H1 (cell line): ENCODE results near the gene CHD1. TPM values are rescaled to one million over a fixed set of nuclear protein-coding genes. Genes with fewer than 3 reads are reported as not detected.

Experiments used
- CTCF ChIA-PET: fragments of 300-600 bp; sonication (Branson Sonifier 250); formaldehyde crosslinking; loops from one replicate; lab custom pipeline; 2021; ENCODE audit not compliant: partially characterized antibody; lab: Charles Lee
- POLR2A ChIA-PET: fragments of 300-600 bp; sonication (Branson Sonifier 250); formaldehyde crosslinking; loops from one replicate; lab custom pipeline; 2021; ENCODE audit warnings: inconsistent platforms; ENCODE audit not compliant: partially characterized antibody; lab: Charles Lee
- DNase-seq, 2 experiments: peaks; one replicate each; pipeline versions ENCODE4 v3.0.0 to v3.0.0-alpha.2; 2010 to 2022; ENCODE audit warnings: low spot score in 2 of 2, low read depth in 1 of 2, mixed read lengths in 1 of 2
- FAIRE-seq: peaks from 2 replicates; lab custom pipeline; 2011; peaks lifted over from hg19 to GRCh38; lab: Jason Lieb, UNC
- H2AFZ ChIP-seq: 2 replicates; pipeline ENCODE4 v1.8.1; 2012; ENCODE audit warnings: low read length, inconsistent platforms
- H2AK5ac ChIP-seq: 2 replicates; pipeline ENCODE4 v1.6.1; 2013; ENCODE audit warnings: low read depth, low read length
- H2BK120ac ChIP-seq: replicated peaks from 2 replicates; pipeline ENCODE3; 2013; ENCODE audit warnings: low read depth, low read length, inconsistent platforms
- H2BK12ac ChIP-seq: 2 replicates; pipeline ENCODE4 v1.6.1; 2013; ENCODE audit warnings: low read depth, low read length
- H2BK15ac ChIP-seq: 2 replicates; pipeline ENCODE4 v1.6.1; 2013; ENCODE audit warnings: low read length
- H2BK20ac ChIP-seq: 2 replicates; pipeline ENCODE4 v1.6.1; 2013; ENCODE audit warnings: low read length
- H2BK5ac ChIP-seq: 2 replicates; pipeline ENCODE4 v1.6.1; 2013; ENCODE audit warnings: low read depth, low read length
- H3K14ac ChIP-seq: 2 replicates; pipeline ENCODE4 v1.6.1; 2013; ENCODE audit warnings: inconsistent platforms; ENCODE audit not compliant: insufficient read length
- H3K18ac ChIP-seq: 2 replicates; pipeline ENCODE4 v1.6.1; 2013; ENCODE audit warnings: low read length; ENCODE audit errors: extremely low read depth
- H3K23ac ChIP-seq: 2 replicates; pipeline ENCODE4 v1.6.1; 2013; ENCODE audit warnings: inconsistent platforms; ENCODE audit not compliant: insufficient read length
- H3K23me2 ChIP-seq: 2 replicates; pipeline ENCODE4 v1.6.1; 2013; ENCODE audit warnings: low read depth, low read length
- H3K27ac ChIP-seq: 2 replicates; pipeline ENCODE4 v1.6.1; 2011; ENCODE audit warnings: low read depth, low read length, inconsistent platforms
- H3K27me3 ChIP-seq, 4 experiments: replicated peaks in 1 of 4; 1 replicate in 1 of 4; 2 replicates in 3 of 4; pipeline versions ENCODE4 v1.6.1 to v1.8.1; 2011 to 2013; ENCODE audit warnings: low read length in 3 of 4, mild to moderate bottlenecking in 3 of 4, inconsistent platforms in 2 of 4, mixed read lengths in 2 of 4, moderate library complexity in 1 of 4; ENCODE audit not compliant: control insufficient read depth in 3 of 4, insufficient read depth in 3 of 4; ENCODE audit errors: extremely low read depth in 1 of 4
- H3K36me3 ChIP-seq, 4 experiments: 2 replicates each; pipeline versions ENCODE4 v1.6.1 to v1.8.1; 2011 to 2013; ENCODE audit warnings: mild to moderate bottlenecking in 4 of 4, low read length in 3 of 4, moderate library complexity in 2 of 4, control low read depth in 1 of 4, inconsistent platforms in 1 of 4; ENCODE audit not compliant: insufficient read depth in 4 of 4, control insufficient read depth in 2 of 4
- H3K4ac ChIP-seq: replicated peaks from 2 replicates; pipeline ENCODE3; 2013; ENCODE audit warnings: low read length, low read depth, mixed read lengths, inconsistent platforms; ENCODE audit not compliant: insufficient read length
- H3K4me1 ChIP-seq, 4 experiments: replicated peaks in 1 of 4; 1 replicate in 1 of 4; 2 replicates in 3 of 4; pipeline versions ENCODE4 v1.6.1 to v1.8.1; 2011 to 2013; ENCODE audit warnings: low read length in 3 of 4, inconsistent platforms in 2 of 4, mixed read lengths in 1 of 4; ENCODE audit not compliant: insufficient read depth in 4 of 4, control insufficient read depth in 3 of 4
- H3K4me2 ChIP-seq, 2 experiments: 2 replicates each; pipeline versions ENCODE4 v1.6.1 to v1.8.1; 2011 to 2013; ENCODE audit warnings: low read depth in 2 of 2, low read length in 2 of 2, control low read depth in 1 of 2, inconsistent platforms in 1 of 2, mild to moderate bottlenecking in 1 of 2; ENCODE audit not compliant: insufficient read depth in 1 of 2
- H3K4me3 ChIP-seq, 4 experiments: fragments of 200-600, 300-600 bp in 1 of 4; sonication (generic), shearing (Covaris generic), sonication (Bioruptor Twin) in 1 of 4; 2 replicates each; pipeline versions ENCODE4 v1.5.1 to v1.8.1; 2011 to 2016; ENCODE audit warnings: low read length in 4 of 4, low read depth in 3 of 4, control low read depth in 2 of 4, inconsistent platforms in 2 of 4, mild to moderate bottlenecking in 2 of 4, mixed read lengths in 1 of 4, moderate library complexity in 1 of 4; ENCODE audit not compliant: insufficient read depth in 2 of 4; ENCODE audit errors: extremely low read depth in 1 of 4
- H3K56ac ChIP-seq: replicated peaks from 2 replicates; pipeline ENCODE3; 2013; ENCODE audit warnings: low read depth, mild to moderate bottlenecking, mixed read lengths, low read length, inconsistent platforms; ENCODE audit not compliant: insufficient read length
- H3K79me1 ChIP-seq: 2 replicates; pipeline ENCODE4 v1.6.1; 2013; ENCODE audit warnings: low read depth, low read length, control low read depth
- H3K79me2 ChIP-seq, 2 experiments: 2 replicates each; pipeline versions ENCODE4 v1.6.1 to v1.8.1; 2012 to 2013; ENCODE audit warnings: low read length in 2 of 2, mild to moderate bottlenecking in 2 of 2, inconsistent platforms in 1 of 2; ENCODE audit not compliant: insufficient read depth in 2 of 2, control insufficient read depth in 1 of 2
- H3K9ac ChIP-seq, 4 experiments: replicated peaks in 1 of 4; 1 replicate in 1 of 4; 2 replicates in 3 of 4; pipeline versions ENCODE4 v1.6.1 to v1.8.1; 2011 to 2013; ENCODE audit warnings: low read depth in 3 of 4, low read length in 3 of 4, control low read depth in 2 of 4, mild to moderate bottlenecking in 2 of 4, moderate library complexity in 2 of 4, inconsistent platforms in 1 of 4; ENCODE audit errors: extremely low read depth in 1 of 4
- H3K9me3 ChIP-seq, 2 experiments: 2 replicates each; pipeline versions ENCODE4 v1.6.1 to v1.8.1; 2012 to 2013; ENCODE audit warnings: mild to moderate bottlenecking in 2 of 2, moderate library complexity in 2 of 2, control low read depth in 1 of 2, inconsistent platforms in 1 of 2, low read depth in 1 of 2, low read length in 1 of 2, mixed read lengths in 1 of 2; ENCODE audit not compliant: insufficient read depth in 2 of 2
- H4K20me1 ChIP-seq, 2 experiments: replicated peaks in 1 of 2; 2 replicates each; pipeline versions ENCODE3 to v1.8.1; 2011 to 2013; ENCODE audit warnings: inconsistent platforms in 2 of 2, low read length in 2 of 2, mild to moderate bottlenecking in 1 of 2; ENCODE audit not compliant: insufficient read depth in 2 of 2, control insufficient read depth in 1 of 2
- H4K5ac ChIP-seq: 2 replicates; pipeline ENCODE4 v1.6.1; 2013; ENCODE audit warnings: low read length, low read depth, mixed read lengths, inconsistent platforms; ENCODE audit not compliant: insufficient read length
- H4K8ac ChIP-seq: 2 replicates; pipeline ENCODE4 v1.8.0; 2013; ENCODE audit warnings: mild to moderate bottlenecking, moderate library complexity, low read length, inconsistent platforms; ENCODE audit not compliant: insufficient read depth; ENCODE audit errors: extremely low read depth
- H4K91ac ChIP-seq: replicated peaks from 2 replicates; pipeline ENCODE3; 2013; ENCODE audit warnings: low read length, mixed read lengths, inconsistent platforms; ENCODE audit not compliant: insufficient read length
- CHD2 ChIP-seq: IDR thresholded peaks from 2 replicates; pipeline ENCODE4 v1.6.1; 2012; ENCODE audit warnings: low read length, improper control_type of control experiment
- EGR1 ChIP-seq: IDR thresholded peaks from 2 replicates; pipeline ENCODE4 v1.6.1; 2011; ENCODE audit warnings: low read depth, low read length, borderline replicate concordance
- HDAC6 ChIP-seq: IDR thresholded peaks from one replicate; pipeline ENCODE4 v1.7.1; 2012; ENCODE audit warnings: low read depth, mild to moderate bottlenecking, inconsistent platforms, low read length, moderate library complexity
- MAX ChIP-seq: IDR thresholded peaks from 2 replicates; pipeline ENCODE4 v1.6.1; 2012; ENCODE audit warnings: inconsistent platforms
- RBBP5 ChIP-seq: IDR thresholded peaks from 2 replicates; pipeline ENCODE4 v1.7.1; 2012; ENCODE audit warnings: low read depth, mild to moderate bottlenecking, inconsistent platforms, low read length, moderate library complexity, borderline replicate concordance
- RNF2 ChIP-seq: fragments of 200-900, 300-1000 bp; sonication (generic); IDR thresholded peaks from 2 replicates; pipeline ENCODE4 v1.7.1; 2016; ENCODE audit warnings: borderline replicate concordance, low read depth, mild to moderate bottlenecking, antibody characterized with exemption, low read length; ENCODE audit not compliant: poor library complexity, severe bottlenecking; ENCODE audit errors: missing control alignments
- SRF ChIP-seq: IDR thresholded peaks from 2 replicates; pipeline ENCODE4 v1.6.1; 2011; ENCODE audit warnings: mild to moderate bottlenecking, low read depth, low read length, moderate library complexity
- TCF12 ChIP-seq: IDR thresholded peaks from 2 replicates; pipeline ENCODE4 v1.6.1; 2011; ENCODE audit warnings: low read depth, mild to moderate bottlenecking, low read length
- polyA plus RNA-seq, 7 experiments: library from polyadenylated mRNA; depleted of rRNA in 3 of 7; stranded (reverse) in 5 of 7; unstranded in 2 of 7; fragments of >200 nt in 5 of 7; fragments of 200-250 nt in 2 of 7; gene quantifications; 1 replicate in 5 of 7; 2 replicates in 1 of 7; 4 replicates in 1 of 7; pipeline versions ENCODE4 v1.2.1 to v1.2.3, GENCODE V29; 2011 to 2013; ENCODE audit warnings: missing spikeins in 2 of 7, mixed read lengths in 2 of 7
- total RNA-seq: library from RNA; stranded (reverse); fragmentation: NEBNext Ultra II Directional; extraction: Animal tissue kit (Norgen Biotek cat#: 25700); gene quantifications from 2 replicates; pipeline ENCODE4 v1.2.1, GENCODE V29; 2021

CHD1 gene
- total and polyA plus RNA-seq, 2 of the 8 experiments (the other 6 are each of a cell fraction or from before 2014, with no cell fraction given) = 15.6 to 53.0 TPM

GRCh38 chr5:98898743-98899142 lies 30.1 kb downstream of the CHD1 start:
- Histone ChIP-seq H2AFZ (no peak overlapping the region), H3K36me3 (peaks cover 23 to 96% (median 61%) of the 10 kb centered on the region in 4 experiments), H3K27ac (no peak overlapping the region), H3K79me2 (no peaks in the 10 kb centered on the region), H3K23me2 (no peaks in the 10 kb centered on the region), H2BK15ac (no peak overlapping the region), H2BK12ac (no peak overlapping the region), H3K4me3 (no peak overlapping the region), H3K23ac (no peak overlapping the region), H3K79me1 (no peaks in the 10 kb centered on the region), H2AK5ac (no peak overlapping the region), H2BK120ac (no peak overlapping the region), H3K14ac (no peak overlapping the region), H4K91ac (no peak overlapping the region), H3K18ac (no peak overlapping the region), H4K20me1 (no peaks in the 10 kb centered on the region), H2BK20ac (no peak overlapping the region), H4K8ac (no peak overlapping the region), H3K56ac (no peak overlapping the region), H3K27me3 (no peaks in the 10 kb centered on the region), H3K9me3 (no peaks in the 10 kb centered on the region), H2BK5ac (no peak overlapping the region), H3K4ac (no peak overlapping the region), H3K4me2 (no peak overlapping the region), H4K5ac (no peak overlapping the region), H3K4me1 (no peaks in the 10 kb centered on the region), H3K9ac (no peak overlapping the region)
- CTCF ChIA-PET = no interaction called here
- FAIRE-seq (no peak), DNase-seq (no peak)
- POLR2A ChIA-PET = no interaction called here
- no peak for TF ChIP-seq HDAC6
- no peak for TF ChIP-seq RBBP5
- TF ChIP-seq TCF12 = no peak
- no peak for TF ChIP-seq EGR1
- no peak for TF ChIP-seq MAX
- no peak for TF ChIP-seq CHD2
- TF ChIP-seq SRF = no peak
- no peak for TF ChIP-seq RNF2
